ENCODE data around the gene GRIA1. TPM values are rescaled to one million over a fixed set of nuclear protein-coding genes. Genes with fewer than 3 reads are reported as not detected.

The GRIA1 gene
- total RNA-seq, 4 donors from 2014 or later: 0.12 to 0.19 TPM; not detected in 2

- Histone ChIP-seq H3K27ac (no peak overlapping the region), H3K4me1 (no peaks in the 10 kb centered on the region), H3K4me3 (no peak overlapping the region), H3K9me3 (no peaks in the 10 kb centered on the region), H3K27me3 (no peaks in the 10 kb centered on the region), H3K36me3 (no peaks in the 10 kb centered on the region)
- WGBS, 2 donors: 84 to 85% methylated on average over 10 of the region's 10 CpGs
- DNase-seq: no peak
- TF ChIP-seq CTCF (IDR thresholded peaks at IDR 0.05) (no peak), POLR2A (IDR thresholded peaks at IDR 0.05) (no peak)
- intact Hi-C loops (cut with DNase I): no loop called here
Observed at GRCh38 chr5:153794327-153794726, 303.9 kb downstream of the GRIA1 start.

GRCh38 chr5:153796527-153796926, 306.1 kb downstream of the GRIA1 start:
- DNase-seq: no peak
- TF ChIP-seq POLR2A (IDR thresholded peaks at IDR 0.05) (no peak), CTCF (IDR thresholded peaks at IDR 0.05) (no peak)
- Histone ChIP-seq H3K27ac (no peak overlapping the region), H3K4me1 (no peaks in the 10 kb centered on the region), H3K27me3 (no peaks in the 10 kb centered on the region), H3K9me3 (no peaks in the 10 kb centered on the region), H3K4me3 (no peak overlapping the region), H3K36me3 (no peaks in the 10 kb centered on the region)
- 83 to 87% methylated on average over 2 of the region's 2 CpGs for WGBS, 2 donors
- intact Hi-C loops (cut with DNase I): no loop called here

GRCh38 chr5:153797484-153797883, 307.0 kb downstream of the GRIA1 start:
- no peaks in the 10 kb centered on the region for H3K9me3 ChIP-seq
- no peak for TF ChIP-seq CTCF (IDR thresholded peaks at IDR 0.05)
- no peak for TF ChIP-seq POLR2A (IDR thresholded peaks at IDR 0.05)
- no peak for DNase-seq
- no peak overlapping the region for H3K4me3 ChIP-seq
- no peak overlapping the region for H3K27ac ChIP-seq
- H3K27me3 ChIP-seq: no peaks in the 10 kb centered on the region
- 79 to 82% methylated on average over 3 of the region's 3 CpGs for WGBS, 2 donors
- no peaks in the 10 kb centered on the region for H3K4me1 ChIP-seq
- intact Hi-C loops (cut with DNase I): no loop called here
- H3K36me3 ChIP-seq: no peaks in the 10 kb centered on the region

- Histone ChIP-seq H3K4me1 (no peaks in the 10 kb centered on the region), H3K9me3 (no peaks in the 10 kb centered on the region), H3K27ac (no peak overlapping the region), H3K4me3 (no peak overlapping the region), H3K36me3 (no peaks in the 10 kb centered on the region), H3K27me3 (no peaks in the 10 kb centered on the region)
- no peak for DNase-seq
- 72 to 75% methylated on average over 5 of the region's 5 CpGs for WGBS, 2 donors
- intact Hi-C loops (cut with DNase I): no loop called here
- no peak for TF ChIP-seq POLR2A (IDR thresholded peaks at IDR 0.05)
- no peak for TF ChIP-seq CTCF (IDR thresholded peaks at IDR 0.05)
Observed at GRCh38 chr5:153798830-153799229, 308.4 kb downstream of the GRIA1 start.

- TF ChIP-seq CTCF (IDR thresholded peaks at IDR 0.05) (no peak), POLR2A (IDR thresholded peaks at IDR 0.05) (no peak)
- intact Hi-C loops (cut with DNase I): no loop called here
- Histone ChIP-seq H3K4me3 (no peak overlapping the region), H3K36me3 (no peaks in the 10 kb centered on the region), H3K9me3 (no peaks in the 10 kb centered on the region), H3K4me1 (no peaks in the 10 kb centered on the region), H3K27ac (no peak overlapping the region), H3K27me3 (no peaks in the 10 kb centered on the region)
- 80 to 90% methylated on average over 2 of the region's 2 CpGs for WGBS, 2 donors
- DNase-seq: no peak
Observed at GRCh38 chr5:153799466-153799865, 309.0 kb downstream of the GRIA1 start.
